ENCODE measurements around the gene RBM20.
A peak's percentile ranks its signal among the peaks of the same experiment; 100 is the strongest.
"Not testable (repeated sequence)": the region's sequence is repeated elsewhere in the genome, so short reads cannot be mapped to it uniquely, and the experiment has no call there.

RBM20 gene

GRCh38 chr10:110625356-110625894, 18.7 kb upstream of the RBM20 start:
- no peak for DNase-seq (ENCODE audit: low read depth in 4 of 4, low spot score in 1 of 4)

GRCh38 chr10:110625951-110626855, 17.9 kb upstream of the RBM20 start:
- DNase-seq (ENCODE audit: low read depth in 4 of 4, low spot score in 1 of 4): no peak

GRCh38 chr10:110628161-110628560, 16.0 kb upstream of the RBM20 start:
- DNase-seq (ENCODE audit: low read depth in 4 of 4, low spot score in 1 of 4): no peak

GRCh38 chr10:110629680-110630191, 14.4 kb upstream of the RBM20 start:
- no peak for DNase-seq (ENCODE audit: low read depth in 4 of 4, low spot score in 1 of 4)

GRCh38 chr10:110631934-110632333, 12.2 kb upstream of the RBM20 start:
- DNase-seq (ENCODE audit: low read depth in 4 of 4, low spot score in 1 of 4): no peak

- DNase-seq (ENCODE audit: low read depth in 4 of 4, low spot score in 1 of 4): no peak
Measured at GRCh38 chr10:110632591-110633215, 11.4 kb upstream of the RBM20 start.

GRCh38 chr10:110634527-110635209, 9.5 kb upstream of the RBM20 start:
- no peak for DNase-seq (ENCODE audit: low read depth in 4 of 4, low spot score in 1 of 4)

GRCh38 chr10:110636572-110636931, 7.6 kb upstream of the RBM20 start:
- DNase-seq (ENCODE audit: low read depth in 4 of 4, low spot score in 1 of 4): no peak

- DNase-seq (ENCODE audit: low read depth in 4 of 4, low spot score in 1 of 4): no peak
Measured at GRCh38 chr10:110636932-110637557, 7.1 kb upstream of the RBM20 start.

GRCh38 chr10:110637558-110638053, 6.5 kb upstream of the RBM20 start:
- DNase-seq (ENCODE audit: low read depth in 4 of 4, low spot score in 1 of 4): no peak

- no peak for DNase-seq (ENCODE audit: low read depth in 4 of 4, low spot score in 1 of 4)
Measured at GRCh38 chr10:110638319-110638718, 5.8 kb upstream of the RBM20 start.

GRCh38 chr10:110639046-110639445, 5.1 kb upstream of the RBM20 start:
- DNase-seq (ENCODE audit: low read depth in 4 of 4, low spot score in 1 of 4): not testable (repeated sequence)

GRCh38 chr10:110639858-110640257, 4.3 kb upstream of the RBM20 start:
- not testable (repeated sequence) for DNase-seq (ENCODE audit: low read depth in 4 of 4, low spot score in 1 of 4)

- peak in 2 of 4 experiments; percentile 30 to 43 for DNase-seq (ENCODE audit: low read depth in 4 of 4, low spot score in 1 of 4)
Measured at GRCh38 chr10:110641256-110641655, 2.9 kb upstream of the RBM20 start.

- DNase-seq (ENCODE audit: low read depth in 4 of 4, low spot score in 1 of 4): no peak
Measured at GRCh38 chr10:110642204-110643034, 1.7 kb upstream of the RBM20 start.

GRCh38 chr10:110643035-110643652, 992 bp upstream of the RBM20 start:
- DNase-seq (ENCODE audit: low read depth in 4 of 4, low spot score in 1 of 4): no peak

- DNase-seq (ENCODE audit: low read depth in 4 of 4, low spot score in 1 of 4): no peak
Measured at GRCh38 chr10:110644598-110645462, 694 bp downstream of the RBM20 start.

GRCh38 chr10:110646417-110647135, 2.4 kb downstream of the RBM20 start:
- DNase-seq (ENCODE audit: low read depth in 4 of 4, low spot score in 1 of 4): no peak
